DND-41 (cell line): ENCODE measurements around the gene TFR2.

Experiments
- EZH2 ChIP-seq: IDR thresholded peaks from 3 replicates; pipeline ENCODE4 v1.6.1; 2012; ENCODE audit warnings: borderline replicate concordance, low read depth, mild to moderate bottlenecking, moderate library complexity, low read length, inconsistent platforms; ENCODE audit not compliant: severe bottlenecking
- TF ChIP-seq, protein P1 (sequence below): IDR thresholded peaks from 2 replicates; pipeline ENCODE4 v1.5.1; 2012; ENCODE audit warnings: borderline replicate concordance, low read length, moderate library complexity, mild to moderate bottlenecking; ENCODE audit not compliant: poor library complexity, severe bottlenecking; ENCODE audit errors: extremely low read depth

DNA sequence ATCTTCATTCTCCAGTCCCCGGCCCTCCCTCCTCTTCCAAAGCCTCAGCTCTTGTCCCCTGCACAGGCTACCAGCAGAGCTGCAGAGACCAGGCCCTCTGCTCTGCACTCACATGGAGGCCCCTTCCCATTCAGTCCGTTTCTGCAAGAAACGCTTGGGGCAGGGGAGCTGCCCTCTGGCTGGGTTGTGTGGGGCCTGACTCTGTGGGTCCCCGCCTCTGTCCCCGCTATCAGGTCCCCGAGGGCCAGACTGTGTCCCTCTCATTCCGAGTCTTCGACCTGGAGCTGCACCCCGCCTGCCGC is 37.7 kb downstream of the TFR2 start:
- TF ChIP-seq EZH2: no peak
- TF ChIP-seq, protein P1, sequence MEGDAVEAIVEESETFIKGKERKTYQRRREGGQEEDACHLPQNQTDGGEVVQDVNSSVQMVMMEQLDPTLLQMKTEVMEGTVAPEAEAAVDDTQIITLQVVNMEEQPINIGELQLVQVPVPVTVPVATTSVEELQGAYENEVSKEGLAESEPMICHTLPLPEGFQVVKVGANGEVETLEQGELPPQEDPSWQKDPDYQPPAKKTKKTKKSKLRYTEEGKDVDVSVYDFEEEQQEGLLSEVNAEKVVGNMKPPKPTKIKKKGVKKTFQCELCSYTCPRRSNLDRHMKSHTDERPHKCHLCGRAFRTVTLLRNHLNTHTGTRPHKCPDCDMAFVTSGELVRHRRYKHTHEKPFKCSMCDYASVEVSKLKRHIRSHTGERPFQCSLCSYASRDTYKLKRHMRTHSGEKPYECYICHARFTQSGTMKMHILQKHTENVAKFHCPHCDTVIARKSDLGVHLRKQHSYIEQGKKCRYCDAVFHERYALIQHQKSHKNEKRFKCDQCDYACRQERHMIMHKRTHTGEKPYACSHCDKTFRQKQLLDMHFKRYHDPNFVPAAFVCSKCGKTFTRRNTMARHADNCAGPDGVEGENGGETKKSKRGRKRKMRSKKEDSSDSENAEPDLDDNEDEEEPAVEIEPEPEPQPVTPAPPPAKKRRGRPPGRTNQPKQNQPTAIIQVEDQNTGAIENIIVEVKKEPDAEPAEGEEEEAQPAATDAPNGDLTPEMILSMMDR: no peak
